SK-N-SH (cell line): ENCODE measurements around the gene TMEM131L.

Source experiments
- CTCF ChIP-seq: fragments of 200-600 bp; sonication (generic); IDR thresholded peaks from 2 replicates; pipeline ENCODE4 v1.6.1; 2017; ENCODE audit warnings: antibody characterized with exemption, mild to moderate bottlenecking, moderate library complexity
- ELF1 ChIP-seq: IDR thresholded peaks from 2 replicates; pipeline ENCODE4 v1.4.0; 2012
- RCOR1 ChIP-seq: fragments of 150-350 bp; IDR thresholded peaks from 2 replicates; pipeline ENCODE4 v1.6.1; 2017; ENCODE audit warnings: antibody characterized with exemption, low read length
- REST ChIP-seq: IDR thresholded peaks from 2 replicates; pipeline ENCODE4 v1.6.1; 2012; ENCODE audit warnings: mild to moderate bottlenecking, low read depth, low read length, moderate library complexity
- YY1 ChIP-seq: IDR thresholded peaks from 2 replicates; pipeline ENCODE4 v1.4.0; 2012; ENCODE audit warnings: low read depth, mild to moderate bottlenecking
- TF ChIP-seq, protein P1 (sequence below): IDR thresholded peaks from 2 replicates; pipeline ENCODE4; 2012

- no peak for TF ChIP-seq RCOR1
- TF ChIP-seq, protein P1, sequence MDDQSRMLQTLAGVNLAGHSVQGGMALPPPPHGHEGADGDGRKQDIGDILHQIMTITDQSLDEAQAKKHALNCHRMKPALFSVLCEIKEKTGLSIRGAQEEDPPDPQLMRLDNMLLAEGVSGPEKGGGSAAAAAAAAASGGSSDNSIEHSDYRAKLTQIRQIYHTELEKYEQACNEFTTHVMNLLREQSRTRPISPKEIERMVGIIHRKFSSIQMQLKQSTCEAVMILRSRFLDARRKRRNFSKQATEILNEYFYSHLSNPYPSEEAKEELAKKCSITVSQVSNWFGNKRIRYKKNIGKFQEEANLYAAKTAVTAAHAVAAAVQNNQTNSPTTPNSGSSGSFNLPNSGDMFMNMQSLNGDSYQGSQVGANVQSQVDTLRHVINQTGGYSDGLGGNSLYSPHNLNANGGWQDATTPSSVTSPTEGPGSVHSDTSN = no peak
- no peak for TF ChIP-seq CTCF
- no peak for TF ChIP-seq ELF1
- TF ChIP-seq REST = no peak
- TF ChIP-seq YY1 = no peak
Observed at GRCh38 chr4:153485860-153486259, 19.7 kb downstream of the TMEM131L start.
